Stromal cell of bone marrow (primary cell): Measurements from ENCODE around the gene MYH6.
"Not testable (repeated sequence)": the region's sequence is repeated elsewhere in the genome, so short reads cannot be mapped to it uniquely, and the experiment has no call there.

ENCODE experiments used
- DNase-seq: peaks from one replicate; pipeline ENCODE4 v3.0.0-alpha.2; 2012; ENCODE audit warnings: low read depth

MYH6 gene

DNA sequence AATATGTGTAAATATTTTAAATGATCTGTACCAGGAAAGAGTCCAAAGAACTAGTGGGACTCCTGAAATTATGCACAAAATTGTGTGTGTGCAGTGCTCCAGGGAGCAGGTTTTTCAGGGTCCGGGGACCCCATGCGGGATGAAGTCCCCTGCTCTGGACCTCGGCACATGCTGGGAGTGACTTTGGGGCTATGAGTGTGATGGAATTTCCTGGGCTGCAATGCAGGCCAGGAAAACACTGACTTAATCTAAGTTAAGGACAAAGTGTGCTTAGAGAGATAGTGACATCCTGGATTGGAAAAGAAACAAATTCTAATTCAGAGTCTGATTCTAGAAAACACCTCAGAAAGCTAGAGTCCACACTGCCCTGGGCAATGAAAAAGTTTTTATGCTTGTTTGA, 6.2 kb upstream of the MYH6 start:
- no peak for DNase-seq

- DNase-seq = no peak
Observed at GRCh38 chr14:23413681-23414080, 5.6 kb upstream of the MYH6 start.

DNA sequence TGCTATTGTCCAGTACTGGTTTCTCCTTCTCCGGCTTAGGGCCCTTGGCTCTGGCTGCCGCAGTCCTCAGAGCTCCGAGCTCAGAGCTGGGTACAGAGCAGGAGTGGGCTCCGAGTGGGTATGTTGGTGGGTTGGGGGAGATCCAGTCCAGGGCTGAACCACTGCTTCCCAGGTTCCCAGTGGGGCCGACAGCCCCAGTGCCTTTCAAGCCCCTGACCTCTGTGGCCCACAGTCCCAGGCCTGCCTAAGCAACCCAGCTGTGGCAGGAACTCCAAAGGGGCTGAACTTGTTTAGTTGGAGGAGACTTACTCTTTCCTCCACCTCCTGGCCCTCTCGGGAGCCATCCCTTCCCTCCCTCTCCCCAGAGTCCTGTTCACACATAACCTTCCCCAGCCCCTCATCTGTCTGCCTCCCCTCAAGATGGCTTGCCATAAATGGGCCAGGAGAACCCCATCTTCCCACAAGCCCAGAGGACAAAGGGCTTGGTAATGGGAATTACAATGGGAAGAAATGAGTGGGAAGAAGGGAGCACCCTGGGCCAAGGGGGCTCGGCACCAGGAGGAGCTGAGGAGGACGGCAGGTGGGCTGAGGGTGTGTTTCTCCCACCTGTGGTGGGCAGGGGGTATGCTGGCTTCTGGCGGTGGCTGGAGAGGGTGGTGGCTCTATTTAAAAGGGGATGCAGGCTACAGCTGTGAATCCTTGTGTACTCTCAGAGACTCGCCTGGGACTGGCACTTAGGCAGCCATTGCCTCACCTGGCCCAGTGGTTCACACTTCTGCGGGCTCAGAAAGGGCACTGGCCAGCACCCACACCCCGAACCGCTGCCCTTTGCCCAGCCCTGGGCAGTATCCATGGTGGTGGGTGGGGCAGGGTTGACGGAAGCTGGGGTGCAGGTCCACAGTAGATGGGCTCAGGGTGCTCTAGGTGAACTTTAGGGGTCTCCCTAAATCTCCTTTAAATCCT, 3.8 kb upstream of the MYH6 start:
- no peak for DNase-seq

DNA sequence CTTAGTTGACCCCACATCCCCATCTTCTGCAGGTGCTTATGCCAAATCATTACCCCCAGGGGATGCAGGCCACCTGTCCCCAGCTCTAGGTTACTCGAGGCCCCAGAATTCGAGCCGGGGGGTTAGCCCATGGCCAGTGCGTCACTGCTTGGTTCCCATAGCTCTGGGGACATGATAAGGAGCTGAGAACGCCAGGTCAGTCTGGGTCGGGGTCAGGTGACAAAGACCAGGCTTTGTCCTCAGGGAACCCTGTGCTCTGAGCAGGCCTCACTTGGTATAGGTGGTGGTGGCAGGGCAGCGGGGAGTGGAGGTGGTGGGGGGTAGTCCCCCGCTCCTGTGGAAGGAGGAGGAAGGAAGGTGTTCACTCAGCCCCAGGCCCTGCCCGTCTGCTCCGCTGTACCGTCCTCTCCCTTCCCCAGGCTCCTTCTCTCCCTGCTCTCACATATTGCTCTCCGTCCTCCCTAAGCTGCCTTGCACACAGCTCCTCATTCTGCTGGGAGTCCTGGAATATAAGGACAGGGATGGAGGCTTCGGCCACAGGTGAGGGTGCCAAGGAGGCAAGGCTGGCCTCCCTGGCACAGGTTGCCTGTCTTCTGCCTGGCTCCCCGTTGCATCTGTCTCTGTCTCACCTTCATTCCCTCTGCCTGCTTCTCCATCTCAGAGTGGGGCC, 2.0 kb upstream of the MYH6 start:
- no peak for DNase-seq

GRCh38 chr14:23409475-23409874, 1.4 kb upstream of the MYH6 start:
- DNase-seq = no peak

- no peak for DNase-seq
Observed at GRCh38 chr14:23408307-23408630, 196 bp upstream of the MYH6 start.

GRCh38 chr14:23406725-23407355, 1.2 kb downstream of the MYH6 start:
- no peak for DNase-seq

- no peak for DNase-seq
Observed at GRCh38 chr14:23406244-23406643, 1.8 kb downstream of the MYH6 start.

- DNase-seq = no peak
Observed at GRCh38 chr14:23405516-23406025, 2.5 kb downstream of the MYH6 start.

DNA sequence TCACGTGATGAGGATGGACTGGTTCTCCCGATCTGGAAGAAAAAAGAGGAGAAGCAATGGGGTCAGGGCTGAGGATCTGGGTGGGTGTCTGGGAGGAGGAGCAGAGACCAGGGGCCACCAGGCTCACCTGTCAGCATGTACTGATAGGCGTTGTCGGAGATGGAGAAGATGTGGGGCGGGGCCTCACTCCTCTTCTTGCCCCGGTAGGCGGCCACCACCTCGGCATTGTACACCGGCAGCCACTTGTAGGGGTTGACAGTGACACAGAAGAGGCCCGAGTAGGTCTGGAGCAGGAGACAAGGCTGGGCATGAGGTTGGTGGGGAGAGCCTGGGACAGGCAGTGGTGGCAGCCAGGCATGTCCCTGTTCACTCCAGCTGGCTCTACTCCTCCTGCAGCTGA, 3.0 kb downstream of the MYH6 start:
- DNase-seq = no peak

DNA sequence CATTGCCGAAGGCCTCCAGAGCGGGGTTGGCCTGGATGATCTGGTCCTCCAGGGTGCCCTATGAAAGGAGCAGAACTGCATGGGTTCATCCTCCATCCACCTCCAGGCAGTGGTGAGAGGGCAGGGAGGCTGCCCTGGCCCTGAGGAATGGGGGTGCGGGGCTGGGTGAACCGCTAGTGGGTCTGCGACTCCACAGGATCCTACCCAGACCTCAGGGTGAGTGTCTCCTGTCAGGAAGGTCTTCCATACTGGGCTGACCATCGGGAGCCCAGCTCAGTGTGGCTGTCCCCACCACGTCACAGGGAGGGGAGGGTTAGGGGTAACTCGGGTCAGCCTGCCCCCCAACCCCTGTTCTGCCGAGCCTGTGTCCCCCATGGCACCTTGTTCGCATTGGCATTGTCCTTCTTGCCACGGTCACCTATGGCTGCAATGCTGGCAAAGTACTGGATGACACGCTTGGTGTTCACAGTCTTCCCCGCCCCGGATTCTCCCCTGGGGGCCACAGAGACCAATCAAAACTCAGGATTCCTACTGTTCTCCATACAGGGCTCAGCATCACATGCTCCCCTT, 3.7 kb downstream of the MYH6 start:
- no peak for DNase-seq

- no peak for DNase-seq
Observed at GRCh38 chr14:23403908-23404307, 4.2 kb downstream of the MYH6 start.

DNA sequence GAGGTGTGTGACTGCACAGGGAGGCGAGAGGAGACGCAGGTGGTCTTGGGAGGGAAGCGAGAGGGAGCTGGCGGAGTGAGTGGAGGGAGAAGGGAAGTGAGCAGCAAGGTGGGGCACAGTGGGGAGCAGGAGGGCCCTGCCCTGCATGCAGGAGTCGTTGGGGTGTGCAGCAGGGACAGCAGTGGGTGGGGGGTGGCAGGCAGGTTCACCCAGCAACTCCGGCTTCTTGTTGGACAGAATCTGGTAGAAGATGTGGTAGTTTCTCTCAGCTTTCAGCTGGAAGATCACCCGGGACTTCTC, 5.0 kb downstream of the MYH6 start:
- no peak for DNase-seq

- no peak for DNase-seq
Observed at GRCh38 chr14:23402296-23403138, 5.6 kb downstream of the MYH6 start.

GRCh38 chr14:23401291-23401690, 6.8 kb downstream of the MYH6 start:
- no peak for DNase-seq

DNA sequence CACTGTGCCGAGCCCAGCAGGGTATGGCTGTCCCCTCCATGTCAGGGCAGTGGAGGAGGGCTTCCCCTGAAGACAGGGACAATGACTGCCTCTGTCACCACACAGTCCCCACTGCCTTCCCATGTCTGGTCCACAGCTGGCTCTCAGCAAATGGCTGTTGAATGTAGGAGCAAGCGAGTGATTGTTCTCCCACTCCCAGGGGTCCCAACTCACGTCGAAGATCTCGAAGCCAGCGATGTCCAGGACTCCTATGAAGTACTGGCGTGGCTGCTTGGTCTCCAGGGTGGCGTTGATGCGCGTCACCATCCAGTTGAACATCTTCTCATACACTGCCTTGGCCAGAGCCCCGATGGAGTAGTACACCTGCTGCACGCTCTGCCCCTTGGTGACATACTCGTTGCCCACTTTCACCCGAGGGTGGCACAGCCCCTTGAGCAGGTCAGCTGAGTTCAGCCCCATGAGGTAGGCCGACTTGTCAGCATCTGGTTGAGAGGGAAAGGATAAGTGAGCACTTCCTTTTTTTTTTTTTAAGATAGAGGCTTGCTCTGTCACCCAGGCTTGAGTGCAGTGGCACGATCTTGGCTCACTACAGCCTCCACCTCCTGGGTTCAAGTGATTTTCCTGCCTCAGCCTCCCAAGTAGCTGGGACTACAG, 7.5 kb downstream of the MYH6 start:
- not testable (repeated sequence) for DNase-seq

GRCh38 chr14:23399591-23399990, 8.5 kb downstream of the MYH6 start:
- no peak for DNase-seq

DNA sequence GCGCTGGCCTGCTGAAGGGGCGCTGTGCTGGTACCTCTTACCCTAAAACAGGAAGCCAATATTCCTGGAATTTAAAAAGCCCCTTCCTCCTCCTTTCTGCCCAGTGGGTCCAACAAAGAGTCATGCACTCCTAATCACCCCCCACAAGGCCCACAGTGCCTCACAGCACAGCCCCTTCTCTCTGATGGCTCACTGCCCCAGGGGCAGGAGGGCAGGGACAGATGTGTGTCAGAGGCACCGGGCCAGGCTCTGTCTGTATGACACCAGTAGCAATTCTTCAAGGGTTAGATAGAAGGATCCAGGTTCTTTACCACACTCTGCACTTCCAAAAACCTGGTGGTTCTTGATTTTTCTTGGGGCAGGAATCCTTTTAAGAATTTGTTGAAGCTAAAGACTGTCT, 8.9 kb downstream of the MYH6 start:
- DNase-seq = no peak

GRCh38 chr14:23398348-23398747, 9.7 kb downstream of the MYH6 start:
- DNase-seq = no peak

GRCh38 chr14:23396781-23397407, 11.2 kb downstream of the MYH6 start:
- DNase-seq = no peak

- no peak for DNase-seq
Observed at GRCh38 chr14:23396126-23396525, 11.9 kb downstream of the MYH6 start.
